ENCODE data around the gene SLC49A3.

The SLC49A3 gene

GRCh38 chr4:681736-682451, 7.1 kb downstream of the SLC49A3 start:
- H3K9me3 ChIP-seq (ENCODE audit: control insufficient read depth in 5 of 5, low read length in 5 of 5): no peaks in the 10 kb centered on the region
- no peak overlapping the region for H3K4me3 ChIP-seq (ENCODE audit: low read depth in 1 of 5, low read length in 5 of 5)
- no peak overlapping the region for H3K9ac ChIP-seq (ENCODE audit: low read length in 5 of 5)
- H3K27ac ChIP-seq (ENCODE audit: low read depth, low read length): no peak overlapping the region
- peaks cover 2 to 47% (median 30%) of the 10 kb centered on the region in 5 donors for H3K4me1 ChIP-seq (ENCODE audit: control insufficient read depth in 5 of 5, insufficient read depth in 5 of 5, low read length in 5 of 5)
- H3K27me3 ChIP-seq (ENCODE audit: control insufficient read depth in 5 of 5, insufficient read depth in 4 of 5, low read length in 5 of 5): no peaks in the 10 kb centered on the region
- peaks cover 0 to 9% (median 3%) of the 10 kb centered on the region in 5 donors for H3K36me3 ChIP-seq (ENCODE audit: control insufficient read depth in 5 of 5, insufficient read depth in 5 of 5, low read length in 5 of 5)

- Histone ChIP-seq H3K4me1 (ENCODE audit: control insufficient read depth in 5 of 5, insufficient read depth in 5 of 5, low read length in 5 of 5) (peaks cover 1 to 42% (median 25%) of the 10 kb centered on the region in 5 donors), H3K27ac (ENCODE audit: low read depth, low read length) (no peak overlapping the region), H3K9ac (ENCODE audit: low read length in 5 of 5) (peak overlapping the region in 3 of 5 donors; percentile 10 to 69 (median 23)), H3K27me3 (ENCODE audit: control insufficient read depth in 5 of 5, insufficient read depth in 4 of 5, low read length in 5 of 5) (no peaks in the 10 kb centered on the region), H3K9me3 (ENCODE audit: control insufficient read depth in 5 of 5, low read length in 5 of 5) (no peaks in the 10 kb centered on the region), H3K36me3 (ENCODE audit: control insufficient read depth in 5 of 5, insufficient read depth in 5 of 5, low read length in 5 of 5) (peaks cover 0 to 9% (median 3%) of the 10 kb centered on the region in 5 donors), H3K4me3 (ENCODE audit: low read depth in 1 of 5, low read length in 5 of 5) (peak overlapping the region in 4 of 5 donors; percentile 48 to 65 (median 54))
Observed at GRCh38 chr4:680928-681645, 7.9 kb downstream of the SLC49A3 start.

- no peaks in the 10 kb centered on the region for H3K27me3 ChIP-seq (ENCODE audit: control insufficient read depth in 5 of 5, insufficient read depth in 4 of 5, low read length in 5 of 5)
- peaks cover 0 to 4% (median 2%) of the 10 kb centered on the region in 5 donors for H3K36me3 ChIP-seq (ENCODE audit: control insufficient read depth in 5 of 5, insufficient read depth in 5 of 5, low read length in 5 of 5)
- H3K27ac ChIP-seq (ENCODE audit: low read depth, low read length): no peak overlapping the region
- H3K4me3 ChIP-seq (ENCODE audit: low read depth in 1 of 5, low read length in 5 of 5): peak overlapping the region in 4 of 5 donors; percentile 48 to 65 (median 54)
- no peaks in the 10 kb centered on the region for H3K9me3 ChIP-seq (ENCODE audit: control insufficient read depth in 5 of 5, low read length in 5 of 5)
- peak overlapping the region in 2 of 5 donors; percentile 10 to 69 for H3K9ac ChIP-seq (ENCODE audit: low read length in 5 of 5)
- H3K4me1 ChIP-seq (ENCODE audit: control insufficient read depth in 5 of 5, insufficient read depth in 5 of 5, low read length in 5 of 5): peaks cover 1 to 46% (median 30%) of the 10 kb centered on the region in 5 donors
Observed at GRCh38 chr4:680551-680927, 8.4 kb downstream of the SLC49A3 start.

GRCh38 chr4:680091-680490, 8.9 kb downstream of the SLC49A3 start:
- Histone ChIP-seq H3K9ac (ENCODE audit: low read length in 5 of 5) (peak overlapping the region in 1 of 5 donors; percentile 38), H3K36me3 (ENCODE audit: control insufficient read depth in 5 of 5, insufficient read depth in 5 of 5, low read length in 5 of 5) (peaks cover 0 to 2% (median 0%) of the 10 kb centered on the region in 5 donors), H3K27me3 (ENCODE audit: control insufficient read depth in 5 of 5, insufficient read depth in 4 of 5, low read length in 5 of 5) (no peaks in the 10 kb centered on the region), H3K9me3 (ENCODE audit: control insufficient read depth in 5 of 5, low read length in 5 of 5) (no peaks in the 10 kb centered on the region), H3K27ac (ENCODE audit: low read depth, low read length) (no peak overlapping the region), H3K4me1 (ENCODE audit: control insufficient read depth in 5 of 5, insufficient read depth in 5 of 5, low read length in 5 of 5) (peaks cover 1 to 51% (median 34%) of the 10 kb centered on the region in 5 donors), H3K4me3 (ENCODE audit: low read depth in 1 of 5, low read length in 5 of 5) (no peak overlapping the region)

DNA sequence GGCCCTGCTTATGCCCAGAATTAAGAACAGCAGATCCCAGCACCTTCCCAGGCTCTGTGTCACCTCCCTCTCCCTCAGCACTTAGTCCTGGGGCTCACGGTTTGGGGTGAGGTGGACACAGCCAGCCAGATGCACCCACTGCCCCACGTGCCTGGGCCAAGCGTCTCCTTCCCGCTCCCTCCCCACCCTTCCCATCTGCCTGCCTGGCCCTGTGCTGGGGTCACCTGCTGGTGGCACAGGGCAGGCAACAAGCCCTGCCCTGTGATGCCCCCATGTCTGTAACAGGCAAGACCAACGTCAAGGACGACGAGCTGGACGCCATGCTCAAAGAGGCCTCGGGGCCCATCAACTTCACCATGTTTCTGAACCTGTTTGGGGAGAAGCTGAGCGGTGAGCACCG, 9.3 kb downstream of the SLC49A3 start:
- no peak overlapping the region for H3K4me3 ChIP-seq (ENCODE audit: low read depth in 1 of 5, low read length in 5 of 5)
- no peaks in the 10 kb centered on the region for H3K9me3 ChIP-seq (ENCODE audit: control insufficient read depth in 5 of 5, low read length in 5 of 5)
- H3K27ac ChIP-seq (ENCODE audit: low read depth, low read length): no peak overlapping the region
- peaks cover 1 to 55% (median 38%) of the 10 kb centered on the region in 5 donors for H3K4me1 ChIP-seq (ENCODE audit: control insufficient read depth in 5 of 5, insufficient read depth in 5 of 5, low read length in 5 of 5)
- H3K9ac ChIP-seq (ENCODE audit: low read length in 5 of 5): peak overlapping the region in 1 of 5 donors; percentile 25
- H3K36me3 ChIP-seq (ENCODE audit: control insufficient read depth in 5 of 5, insufficient read depth in 5 of 5, low read length in 5 of 5): no peaks in the 10 kb centered on the region
- H3K27me3 ChIP-seq (ENCODE audit: control insufficient read depth in 5 of 5, insufficient read depth in 4 of 5, low read length in 5 of 5): no peaks in the 10 kb centered on the region

GRCh38 chr4:679104-679481, 9.9 kb downstream of the SLC49A3 start:
- H3K4me3 ChIP-seq (ENCODE audit: low read depth in 1 of 5, low read length in 5 of 5): no peak overlapping the region
- no peak overlapping the region for H3K27ac ChIP-seq (ENCODE audit: low read depth, low read length)
- no peaks in the 10 kb centered on the region for H3K9me3 ChIP-seq (ENCODE audit: control insufficient read depth in 5 of 5, low read length in 5 of 5)
- peaks cover 1 to 50% (median 36%) of the 10 kb centered on the region in 5 donors for H3K4me1 ChIP-seq (ENCODE audit: control insufficient read depth in 5 of 5, insufficient read depth in 5 of 5, low read length in 5 of 5)
- peak overlapping the region in 1 of 5 donors; percentile 25 for H3K9ac ChIP-seq (ENCODE audit: low read length in 5 of 5)
- H3K27me3 ChIP-seq (ENCODE audit: control insufficient read depth in 5 of 5, insufficient read depth in 4 of 5, low read length in 5 of 5): no peaks in the 10 kb centered on the region
- no peaks in the 10 kb centered on the region for H3K36me3 ChIP-seq (ENCODE audit: control insufficient read depth in 5 of 5, insufficient read depth in 5 of 5, low read length in 5 of 5)

- Histone ChIP-seq H3K4me3 (ENCODE audit: low read depth in 1 of 5, low read length in 5 of 5) (no peak overlapping the region), H3K27ac (ENCODE audit: low read depth, low read length) (no peak overlapping the region), H3K36me3 (ENCODE audit: control insufficient read depth in 5 of 5, insufficient read depth in 5 of 5, low read length in 5 of 5) (no peaks in the 10 kb centered on the region), H3K9me3 (ENCODE audit: control insufficient read depth in 5 of 5, low read length in 5 of 5) (no peaks in the 10 kb centered on the region), H3K4me1 (ENCODE audit: control insufficient read depth in 5 of 5, insufficient read depth in 5 of 5, low read length in 5 of 5) (peaks cover 2 to 46% (median 32%) of the 10 kb centered on the region in 5 donors), H3K27me3 (ENCODE audit: control insufficient read depth in 5 of 5, insufficient read depth in 4 of 5, low read length in 5 of 5) (no peaks in the 10 kb centered on the region), H3K9ac (ENCODE audit: low read length in 5 of 5) (no peak overlapping the region)
Observed at GRCh38 chr4:678331-679103, 10.4 kb downstream of the SLC49A3 start.

GRCh38 chr4:677431-678293, 11.3 kb downstream of the SLC49A3 start:
- Histone ChIP-seq H3K27me3 (ENCODE audit: control insufficient read depth in 5 of 5, insufficient read depth in 4 of 5, low read length in 5 of 5) (no peaks in the 10 kb centered on the region), H3K27ac (ENCODE audit: low read depth, low read length) (no peak overlapping the region), H3K9ac (ENCODE audit: low read length in 5 of 5) (no peak overlapping the region), H3K36me3 (ENCODE audit: control insufficient read depth in 5 of 5, insufficient read depth in 5 of 5, low read length in 5 of 5) (peaks cover 0 to under 1% (median 0%) of the 10 kb centered on the region in 5 donors), H3K4me3 (ENCODE audit: low read depth in 1 of 5, low read length in 5 of 5) (no peak overlapping the region), H3K4me1 (ENCODE audit: control insufficient read depth in 5 of 5, insufficient read depth in 5 of 5, low read length in 5 of 5) (peaks cover 3 to 45% (median 35%) of the 10 kb centered on the region in 5 donors), H3K9me3 (ENCODE audit: control insufficient read depth in 5 of 5, low read length in 5 of 5) (no peaks in the 10 kb centered on the region)

- H3K4me1 ChIP-seq (ENCODE audit: control insufficient read depth in 5 of 5, insufficient read depth in 5 of 5, low read length in 5 of 5): peaks cover 3 to 45% (median 35%) of the 10 kb centered on the region in 5 donors
- no peak overlapping the region for H3K9ac ChIP-seq (ENCODE audit: low read length in 5 of 5)
- no peaks in the 10 kb centered on the region for H3K9me3 ChIP-seq (ENCODE audit: control insufficient read depth in 5 of 5, low read length in 5 of 5)
- peaks cover 0 to 8% (median 6%) of the 10 kb centered on the region in 5 donors for H3K36me3 ChIP-seq (ENCODE audit: control insufficient read depth in 5 of 5, insufficient read depth in 5 of 5, low read length in 5 of 5)
- H3K27me3 ChIP-seq (ENCODE audit: control insufficient read depth in 5 of 5, insufficient read depth in 4 of 5, low read length in 5 of 5): no peaks in the 10 kb centered on the region
- no peak overlapping the region for H3K27ac ChIP-seq (ENCODE audit: low read depth, low read length)
- no peak overlapping the region for H3K4me3 ChIP-seq (ENCODE audit: low read depth in 1 of 5, low read length in 5 of 5)
Observed at GRCh38 chr4:676871-677235, 12.1 kb downstream of the SLC49A3 start.
